ENCODE data around the gene UXS1.

GRCh38 chr2:106137731-106138521 lies 56.2 kb downstream of the UXS1 start:
- TF ChIP-seq CTCF (IDR thresholded peaks at IDR 0.05; ENCODE audit: insufficient read depth, low read depth, low read length) (no peak), EZH2 (IDR thresholded peaks at IDR 0.05; ENCODE audit: insufficient read depth, low read length) (no peak)
